ENCODE results near the gene TTF1.

DNA sequence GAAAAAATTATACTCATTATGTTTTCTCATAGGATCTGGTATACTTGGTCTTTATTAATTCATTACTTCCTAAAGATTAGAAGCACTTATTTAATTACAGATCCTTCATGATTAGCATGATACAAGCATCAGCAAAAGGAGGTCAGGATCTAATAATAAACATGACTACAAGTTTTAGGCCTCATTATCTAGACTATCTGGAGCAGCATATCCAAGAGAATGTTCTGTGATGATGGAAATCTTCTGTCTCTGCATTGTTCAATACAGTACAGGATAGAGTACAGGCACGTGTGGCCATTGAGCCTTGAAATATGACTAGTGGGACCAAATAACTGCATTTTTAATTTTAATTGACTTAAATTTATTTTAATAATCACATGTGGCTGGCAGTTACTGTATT, 73.1 kb downstream of the TTF1 start:
- TF ChIP-seq SIN3A (IDR thresholded peaks at IDR 0.05; ENCODE audit: low read depth, low read length) (no peak), RBBP5 (conservative IDR thresholded peaks at IDR 0.05) (no peak), LARP7 (IDR thresholded peaks at IDR 0.05) (no peak), GABPA (IDR thresholded peaks at IDR 0.05; ENCODE audit: low read depth) (no peak), RAD21 (IDR thresholded peaks at IDR 0.05; ENCODE audit: insufficient read depth, low read depth, low read length) (no peak), CREB1 (IDR thresholded peaks at IDR 0.05; ENCODE audit: low read depth) (no peak), POLR2AphosphoS5 (IDR thresholded peaks at IDR 0.05; ENCODE audit: low read length) (no peak), BACH1 (IDR thresholded peaks at IDR 0.05; ENCODE audit: borderline replicate concordance) (no peak), NR2C1 (IDR thresholded peaks at IDR 0.05) (no peak)
- TF ChIP-seq, protein P1, sequence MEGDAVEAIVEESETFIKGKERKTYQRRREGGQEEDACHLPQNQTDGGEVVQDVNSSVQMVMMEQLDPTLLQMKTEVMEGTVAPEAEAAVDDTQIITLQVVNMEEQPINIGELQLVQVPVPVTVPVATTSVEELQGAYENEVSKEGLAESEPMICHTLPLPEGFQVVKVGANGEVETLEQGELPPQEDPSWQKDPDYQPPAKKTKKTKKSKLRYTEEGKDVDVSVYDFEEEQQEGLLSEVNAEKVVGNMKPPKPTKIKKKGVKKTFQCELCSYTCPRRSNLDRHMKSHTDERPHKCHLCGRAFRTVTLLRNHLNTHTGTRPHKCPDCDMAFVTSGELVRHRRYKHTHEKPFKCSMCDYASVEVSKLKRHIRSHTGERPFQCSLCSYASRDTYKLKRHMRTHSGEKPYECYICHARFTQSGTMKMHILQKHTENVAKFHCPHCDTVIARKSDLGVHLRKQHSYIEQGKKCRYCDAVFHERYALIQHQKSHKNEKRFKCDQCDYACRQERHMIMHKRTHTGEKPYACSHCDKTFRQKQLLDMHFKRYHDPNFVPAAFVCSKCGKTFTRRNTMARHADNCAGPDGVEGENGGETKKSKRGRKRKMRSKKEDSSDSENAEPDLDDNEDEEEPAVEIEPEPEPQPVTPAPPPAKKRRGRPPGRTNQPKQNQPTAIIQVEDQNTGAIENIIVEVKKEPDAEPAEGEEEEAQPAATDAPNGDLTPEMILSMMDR (IDR thresholded peaks at IDR 0.05 in 2 of 3, conservative IDR thresholded peaks at IDR 0.05 in 1 of 3; ENCODE audit: control insufficient read depth in 2 of 3, extremely low read depth in 1 of 3, insufficient read depth in 1 of 3, low read depth in 3 of 3, low read length in 3 of 3) = no peak
- TF ChIP-seq, protein P2, sequence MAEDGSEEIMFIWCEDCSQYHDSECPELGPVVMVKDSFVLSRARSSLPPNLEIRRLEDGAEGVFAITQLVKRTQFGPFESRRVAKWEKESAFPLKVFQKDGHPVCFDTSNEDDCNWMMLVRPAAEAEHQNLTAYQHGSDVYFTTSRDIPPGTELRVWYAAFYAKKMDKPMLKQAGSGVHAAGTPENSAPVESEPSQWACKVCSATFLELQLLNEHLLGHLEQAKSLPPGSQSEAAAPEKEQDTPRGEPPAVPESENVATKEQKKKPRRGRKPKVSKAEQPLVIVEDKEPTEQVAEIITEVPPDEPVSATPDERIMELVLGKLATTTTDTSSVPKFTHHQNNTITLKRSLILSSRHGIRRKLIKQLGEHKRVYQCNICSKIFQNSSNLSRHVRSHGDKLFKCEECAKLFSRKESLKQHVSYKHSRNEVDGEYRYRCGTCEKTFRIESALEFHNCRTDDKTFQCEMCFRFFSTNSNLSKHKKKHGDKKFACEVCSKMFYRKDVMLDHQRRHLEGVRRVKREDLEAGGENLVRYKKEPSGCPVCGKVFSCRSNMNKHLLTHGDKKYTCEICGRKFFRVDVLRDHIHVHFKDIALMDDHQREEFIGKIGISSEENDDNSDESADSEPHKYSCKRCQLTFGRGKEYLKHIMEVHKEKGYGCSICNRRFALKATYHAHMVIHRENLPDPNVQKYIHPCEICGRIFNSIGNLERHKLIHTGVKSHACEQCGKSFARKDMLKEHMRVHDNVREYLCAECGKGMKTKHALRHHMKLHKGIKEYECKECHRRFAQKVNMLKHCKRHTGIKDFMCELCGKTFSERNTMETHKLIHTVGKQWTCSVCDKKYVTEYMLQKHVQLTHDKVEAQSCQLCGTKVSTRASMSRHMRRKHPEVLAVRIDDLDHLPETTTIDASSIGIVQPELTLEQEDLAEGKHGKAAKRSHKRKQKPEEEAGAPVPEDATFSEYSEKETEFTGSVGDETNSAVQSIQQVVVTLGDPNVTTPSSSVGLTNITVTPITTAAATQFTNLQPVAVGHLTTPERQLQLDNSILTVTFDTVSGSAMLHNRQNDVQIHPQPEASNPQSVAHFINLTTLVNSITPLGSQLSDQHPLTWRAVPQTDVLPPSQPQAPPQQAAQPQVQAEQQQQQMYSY (CRISPR knock-in tag; IDR thresholded peaks at IDR 0.05) = no peak

Measured in GM12878 (cell line).